HCT116 (cell line): Measurements from ENCODE around the gene MESP2. TPM values are rescaled to one million over a fixed set of nuclear protein-coding genes. Genes with fewer than 3 reads are reported as not detected.

Experiments
- ATAC-seq: fragments of 200-7000 bp; cut with Tn5 transposase; 2 replicates; pipeline ENCODE4 v1.9.1; 2020; ENCODE audit warnings: mild to moderate bottlenecking, moderate library complexity
- BruUV-seq: library from RNA; stranded (reverse); fragments of 400-500 nt; replicated peaks from 2 replicates; lab custom pipeline; 2021; lab: Mats Ljungman, UMichigan
- CTCF ChIA-PET: fragments of 300-600 bp; sonication (Branson Sonifier 250); formaldehyde crosslinking; loops from one replicate; lab custom pipeline; 2021; ENCODE audit warnings: antibody characterized with exemption; lab: Charles Lee
- POLR2A ChIA-PET: fragments of 300-600, 350-600 bp; sonication (Branson Sonifier 250); formaldehyde crosslinking; loops from one replicate; lab custom pipeline; 2021; ENCODE audit warnings: antibody characterized with exemption; lab: Charles Lee
- RAD21 ChIA-PET, 2 experiments: fragments of 300-600 bp; sonication (Branson Sonifier 250); formaldehyde crosslinking; loops; one replicate each; lab custom pipeline; 2023; ENCODE audit warnings: low total read pairs in 2 of 2; ENCODE audit not compliant: uncharacterized antibody in 2 of 2, unreplicated experiment in 2 of 2, low non-redundant PET in 1 of 2; lab: Charles Lee
- DNase-seq: peaks from one replicate; pipeline ENCODE4 v3.0.0-alpha.2; 2010; ENCODE audit warnings: low read depth, low spot score
- H2AFZ ChIP-seq: fragments of 200-600 bp; shearing (Covaris generic), sonication (generic); 2 replicates; pipeline ENCODE4 v1.6.1; 2017; ENCODE audit warnings: low read depth, mixed run types, mixed read lengths, antibody characterized with exemption, low read length; ENCODE audit not compliant: poor library complexity, severe bottlenecking
- H3K27ac ChIP-seq: 2 replicates; pipeline ENCODE4 v1.5.1; 2012; ENCODE audit warnings: low read depth, low read length
- H3K27me3 ChIP-seq: fragments of 200-600 bp; sonication (generic); 2 replicates; pipeline ENCODE4 v1.6.1; 2016; ENCODE audit warnings: mixed run types, low read length, mixed read lengths; ENCODE audit not compliant: insufficient read depth
- H3K36me3 ChIP-seq, 2 experiments: fragments of 200-500 bp in 1 of 2; fragments of 200-600 bp in 1 of 2; sonication (Bioruptor generic) in 1 of 2; sonication (generic) in 1 of 2; 2 replicates each; pipeline versions ENCODE4 v1.5.1 to v1.6.1; 2014 to 2016; ENCODE audit warnings: low read length in 2 of 2, inconsistent platforms in 1 of 2, mixed read lengths in 1 of 2, mixed run types in 1 of 2; ENCODE audit not compliant: insufficient read depth in 2 of 2, control insufficient read depth in 1 of 2
- H3K4me1 ChIP-seq, 2 experiments: fragments of 200-600 bp in 1 of 2; sonication (generic) in 1 of 2; 2 replicates each; pipeline versions ENCODE4 v1.5.1 to v1.6.1; 2012 to 2017; ENCODE audit warnings: low read length in 2 of 2, inconsistent platforms in 1 of 2, mild to moderate bottlenecking in 1 of 2, mixed read lengths in 1 of 2, mixed run types in 1 of 2, moderate library complexity in 1 of 2; ENCODE audit not compliant: insufficient read depth in 2 of 2, control insufficient read depth in 1 of 2
- H3K4me2 ChIP-seq: fragments of 200-600 bp; sonication (generic); 2 replicates; pipeline ENCODE4 v1.6.1; 2017; ENCODE audit warnings: mixed run types, low read length, mixed read lengths
- H3K4me3 ChIP-seq, 2 experiments: fragments of 200-600 bp in 1 of 2; sonication (generic) in 1 of 2; replicated peaks in 1 of 2; 2 replicates each; pipeline ENCODE4 v1.5.1; 2011 to 2016; ENCODE audit warnings: low read length in 2 of 2, control low read depth in 1 of 2, low read depth in 1 of 2, mild to moderate bottlenecking in 1 of 2, mixed read lengths in 1 of 2, mixed run types in 1 of 2
- H3K79me2 ChIP-seq: fragments of 200-600 bp; sonication (generic); 2 replicates; pipeline ENCODE4 v1.6.1; 2017; ENCODE audit warnings: mild to moderate bottlenecking, mixed run types, low read length, moderate library complexity, mixed read lengths; ENCODE audit not compliant: insufficient read depth
- H3K9ac ChIP-seq: fragments of 200-600 bp; sonication (generic); 2 replicates; pipeline ENCODE4 v1.6.1; 2016; ENCODE audit warnings: low read length, mixed read lengths
- H3K9me2 ChIP-seq: fragments of 200-600 bp; sonication (generic), shearing (Covaris generic); 2 replicates; pipeline ENCODE4 v1.6.1; 2017; ENCODE audit warnings: mixed run types, mild to moderate bottlenecking, moderate library complexity; ENCODE audit not compliant: insufficient read depth
- H3K9me3 ChIP-seq, 2 experiments: fragments of 200-500 bp in 1 of 2; fragments of 200-600 bp in 1 of 2; sonication (Bioruptor generic) in 1 of 2; sonication (generic) in 1 of 2; 2 replicates each; pipeline ENCODE4 v1.6.1; 2014 to 2017; ENCODE audit warnings: low read length in 2 of 2, mixed read lengths in 2 of 2, inconsistent platforms in 1 of 2, low read depth in 1 of 2, mild to moderate bottlenecking in 1 of 2, mixed run types in 1 of 2, moderate library complexity in 1 of 2; ENCODE audit not compliant: control insufficient read depth in 1 of 2, insufficient read depth in 1 of 2
- H4K20me1 ChIP-seq: fragments of 200-600 bp; sonication (generic), shearing (Covaris generic); 2 replicates; pipeline ENCODE4 v1.6.1; 2017; ENCODE audit warnings: mixed run types, mild to moderate bottlenecking, moderate library complexity; ENCODE audit not compliant: insufficient read depth
- CEBPB ChIP-seq: IDR thresholded peaks from 2 replicates; pipeline ENCODE4 v1.6.1; 2012; ENCODE audit warnings: low read depth
- CTCF ChIP-seq, 3 experiments: fragments of 200-600 bp in 1 of 3; sonication (generic) in 1 of 3; IDR thresholded peaks in 2 of 3; conservative IDR thresholded peaks in 1 of 3; 2 replicates each; pipeline ENCODE4 v1.5.1; 2012 to 2017; ENCODE audit warnings: low read depth in 2 of 3, low read length in 2 of 3, antibody characterized with exemption in 1 of 3, borderline replicate concordance in 1 of 3, control low read depth in 1 of 3, mild to moderate bottlenecking in 1 of 3, mixed read lengths in 1 of 3, mixed run types in 1 of 3, moderate library complexity in 1 of 3; ENCODE audit not compliant: insufficient read depth in 1 of 3
- FOSL1 ChIP-seq: IDR thresholded peaks from 2 replicates; pipeline ENCODE4 v1.6.1; 2012; ENCODE audit warnings: low read depth
- JUND ChIP-seq: IDR thresholded peaks from 2 replicates; pipeline ENCODE4 v1.6.1; 2012
- MAX ChIP-seq: IDR thresholded peaks from 2 replicates; pipeline ENCODE4 v1.6.1; 2012
- POLR2A ChIP-seq: IDR thresholded peaks from 2 replicates; pipeline ENCODE4 v1.7.0; 2011; ENCODE audit warnings: borderline replicate concordance; ENCODE audit not compliant: insufficient read depth, insufficient read length; ENCODE audit errors: extremely low read depth
- POLR2AphosphoS5 ChIP-seq: IDR thresholded peaks from 2 replicates; pipeline ENCODE4 v1.6.1; 2011; ENCODE audit warnings: mild to moderate bottlenecking, low read depth, low read length, moderate library complexity
- SIN3A ChIP-seq: IDR thresholded peaks from 2 replicates; pipeline ENCODE4 v1.6.1; 2012; ENCODE audit warnings: low read depth
- TCF7L2 ChIP-seq: IDR thresholded peaks from 2 replicates; pipeline ENCODE4 v1.7.0; 2011; ENCODE audit warnings: borderline replicate concordance, inconsistent platforms; ENCODE audit not compliant: insufficient read depth, insufficient read length; ENCODE audit errors: extremely low read depth
- YY1 ChIP-seq: IDR thresholded peaks from 2 replicates; pipeline ENCODE4 v1.6.1; 2011; ENCODE audit warnings: low read length, low read depth, moderate library complexity, mild to moderate bottlenecking; ENCODE audit not compliant: insufficient replicate concordance; ENCODE audit errors: extremely low read depth
- ZFX ChIP-seq: fragments of 450-650 bp; IDR thresholded peaks from 2 replicates; pipeline ENCODE4 v1.6.1; 2017
- intact Hi-C: fragments of 100-400 bp; cut with micrococcal nuclease; formaldehyde crosslinking; loops from 2 replicates; pipeline ENCODE4 v1.10.0; 2022
- total RNA-seq: library from RNA; stranded (reverse); gene quantifications from one replicate; pipeline ENCODE4 v1.2.1, GENCODE V29; 2021; ENCODE audit not compliant: unreplicated experiment

MESP2 gene
- total RNA-seq, 1 experiment from 2014 or later: 0.20 TPM

DNA sequence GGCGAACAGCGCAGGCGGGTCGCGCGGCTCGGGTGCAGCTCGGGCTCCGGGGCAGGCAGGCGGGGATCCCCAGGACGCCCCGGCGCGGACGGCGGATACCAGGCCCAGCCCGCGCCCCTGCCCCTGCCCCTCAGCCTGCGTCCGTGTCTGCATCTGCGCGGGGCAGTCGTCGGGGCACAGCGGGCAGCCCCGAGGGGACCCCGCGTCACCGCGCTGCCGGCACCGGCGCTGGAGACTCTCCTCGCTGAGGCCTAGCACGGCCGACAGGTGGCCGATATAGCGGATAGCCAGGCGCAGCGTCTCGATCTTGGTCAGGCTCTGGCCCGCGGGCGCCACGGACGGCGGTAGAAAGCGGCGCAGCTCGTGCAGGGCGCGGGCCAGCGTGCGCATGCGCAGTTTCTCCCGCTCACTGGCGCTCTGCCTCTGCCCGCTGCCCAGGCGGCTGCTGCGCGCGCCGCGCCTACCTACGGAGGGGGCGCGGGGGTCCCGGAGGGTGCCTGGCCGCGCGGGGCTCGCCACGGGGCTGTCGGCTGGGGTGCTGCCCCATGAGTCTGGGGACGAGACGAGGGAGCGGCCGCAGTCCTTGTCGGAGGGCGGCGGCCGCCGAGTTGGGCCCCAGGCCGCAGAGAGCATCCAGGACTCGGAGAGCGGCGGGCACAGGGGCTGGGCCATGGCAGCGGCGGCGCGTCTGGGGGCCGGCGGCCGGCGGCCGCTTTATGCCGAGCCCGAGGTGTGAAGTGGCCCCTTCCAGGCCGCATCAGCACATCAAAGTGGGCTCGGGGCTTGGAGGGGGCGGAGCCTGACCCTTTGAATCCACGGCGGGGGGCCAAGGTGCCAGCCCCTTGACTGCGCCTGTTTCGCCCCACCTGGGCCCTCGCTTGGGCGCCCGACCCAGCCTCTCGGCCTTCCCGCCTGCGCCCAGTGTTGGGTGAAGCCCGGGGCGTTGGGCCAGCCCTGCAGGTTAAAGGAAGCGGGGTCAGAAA is 25.3 kb upstream of the MESP2 start, which contains the start of gene MESP1:
MESP1 (minus strand) TSS at position 690 of the 983 bp plus-strand sequence; CDS start at position 672, 18 bp downstream.
- H3K9me3 ChIP-seq: no peaks in the 10 kb centered on the region
- intact Hi-C loops: no loop called here
- H3K36me3 ChIP-seq: no peaks in the 10 kb centered on the region
- H3K27ac ChIP-seq: peak within 1 kb of the TSS; percentile 74
- peak within 1 kb of the TSS; percentile 98 for H3K4me2 ChIP-seq
- H3K4me1 ChIP-seq: peaks cover 4 to 23% of the 10 kb centered on the region in 2 experiments; a peak in 2 of 4 replicates
- H3K27me3 ChIP-seq: no peaks in the 10 kb centered on the region
- peak within 1 kb of the TSS; percentile 54 for H2AFZ ChIP-seq
- TF ChIP-seq FOSL1 (no peak), MAX (peak; percentile 87), YY1 (peak; percentile 73), CTCF (IDR thresholded peaks at IDR 0.05 in 2 of 3, conservative IDR thresholded peaks at IDR 0.05 in 1 of 3; ENCODE audit: borderline replicate concordance in 1 of 3, insufficient read depth in 1 of 3, low read depth in 2 of 3, low read length in 2 of 3) (peak; percentile 53 to 63 (median 57); a peak in 5 of 6 replicates), POLR2AphosphoS5 (peak; percentile 87), CEBPB (no peak), SIN3A (peak; percentile 53; the same call in 1 of the 2 replicates), JUND (no peak), TCF7L2 (peak; percentile 38), POLR2A (peak; percentile 60), ZFX (peak; percentile 87)
- ChIA-PET CTCF (interaction anchor here (0.6 to 2.8 kb wide), 6 partner anchors 10 to 412 kb away, joined by 3 to 15 read pairs (median 8); no protein-coding TSS in a partner anchor), RAD21 (interaction anchor here (0.6 to 0.9 kb wide), 3 partner anchors 10 to 323 kb away, joined by 3 to 4 read pairs (median 3); no protein-coding TSS in a partner anchor), POLR2A (interaction anchor here (1.0 to 1.3 kb wide), 2 partner anchors 11 to 15 kb away, joined by 4 read pairs; no protein-coding TSS in a partner anchor)
- no peaks in the 10 kb centered on the region; the same call in 1 of the 2 replicates for H3K79me2 ChIP-seq
- no peaks in the 10 kb centered on the region for H3K9me2 ChIP-seq
- peak; percentile 94 for ATAC-seq
- peak within 1 kb of the TSS; percentile 79 for H3K9ac ChIP-seq
- peak; percentile 78 for DNase-seq
- peak within 1 kb of the TSS; percentile 68 to 72 for H3K4me3 ChIP-seq
- no TSS peak for BruUV-seq
- no peaks in the 10 kb centered on the region for H4K20me1 ChIP-seq
